22Rv1 (cell line): ENCODE measurements around the gene APOC4.
"Not testable (repeated sequence)": the region's sequence is repeated elsewhere in the genome, so short reads cannot be mapped to it uniquely, and the experiment has no call there.

Source experiments
- H3K27ac ChIP-seq: fragments of 450-650 bp; 2 replicates; pipeline ENCODE4 v1.5.1; 2017
- CTCF ChIP-seq: fragments of 450-650 bp; IDR thresholded peaks from 2 replicates; pipeline ENCODE4 v1.5.1; 2017; ENCODE audit warnings: mild to moderate bottlenecking
- ZFX ChIP-seq: fragments of 450-650 bp; IDR thresholded peaks from 2 replicates; pipeline ENCODE4 v1.6.1; 2017; ENCODE audit warnings: antibody characterized with exemption, borderline replicate concordance

APOC4 gene

GRCh38 chr19:44908836-44909261 is 33.2 kb upstream of the APOC4 start:
- no peak overlapping the region for H3K27ac ChIP-seq
- no peak for TF ChIP-seq ZFX
- TF ChIP-seq CTCF = no peak

GRCh38 chr19:44909775-44910174 is 32.3 kb upstream of the APOC4 start:
- H3K27ac ChIP-seq = no peak overlapping the region
- TF ChIP-seq CTCF (no peak), ZFX (no peak)

GRCh38 chr19:44911896-44912295 is 30.1 kb upstream of the APOC4 start:
- H3K27ac ChIP-seq = not testable (repeated sequence)

- no peak for TF ChIP-seq ZFX
- TF ChIP-seq CTCF = no peak
- H3K27ac ChIP-seq = no peak overlapping the region
Measured at GRCh38 chr19:44912854-44913253, 29.2 kb upstream of the APOC4 start.

GRCh38 chr19:44913512-44914432 is 28.3 kb upstream of the APOC4 start:
- H3K27ac ChIP-seq = peak overlapping the region; percentile 67; the same call in 1 of the 2 replicates

GRCh38 chr19:44914433-44915206 is 27.4 kb upstream of the APOC4 start, which contains the start of gene APOC1:
Gene APOC1 (plus strand): TSS chr19:44914608. CDS start chr19:44914892, 284 bp downstream.
- H3K27ac ChIP-seq = peak within 1 kb of the TSS; percentile 67

GRCh38 chr19:44924243-44924725 is 17.8 kb upstream of the APOC4 start:
- no peak overlapping the region for H3K27ac ChIP-seq
- TF ChIP-seq ZFX = no peak
- TF ChIP-seq CTCF = no peak

GRCh38 chr19:44925114-44925891 is 16.7 kb upstream of the APOC4 start:
- H3K27ac ChIP-seq = no peak overlapping the region
- no peak for TF ChIP-seq ZFX

- not testable (repeated sequence) for H3K27ac ChIP-seq
Measured at GRCh38 chr19:44926245-44927077, 15.6 kb upstream of the APOC4 start.
